HG03280 (cell line): ENCODE results near the gene ELF1.
"Not testable (repeated sequence)": the region's sequence is repeated elsewhere in the genome, so short reads cannot be mapped to it uniquely, and the experiment has no call there.

Source experiments
- ATAC-seq: cut with Tn5 transposase; IDR thresholded peaks from one replicate; pipeline ENCODE4 v1.9.1; 2021; ENCODE audit warnings: mild to moderate bottlenecking, moderate library complexity; ENCODE audit not compliant: unreplicated experiment

ELF1 gene

DNA sequence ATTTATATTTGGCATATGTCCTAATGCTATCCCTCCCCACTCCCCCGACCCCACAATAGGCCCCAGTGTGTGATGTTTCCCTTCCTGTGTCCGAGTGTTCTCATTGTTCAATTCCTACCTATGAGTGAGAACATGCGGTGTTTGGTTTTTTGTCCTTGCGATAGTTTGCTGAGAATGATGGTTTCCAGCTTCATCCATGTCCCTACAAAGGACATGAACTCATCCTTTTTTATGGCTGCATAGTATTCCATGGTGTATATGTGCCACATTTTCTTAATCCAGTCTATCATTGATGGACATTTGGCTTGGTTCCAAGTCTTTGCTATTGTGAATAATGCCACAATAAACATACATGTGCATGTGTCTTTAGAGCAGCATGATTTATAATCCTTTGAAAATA, 23.3 kb upstream of the ELF1 start:
- ATAC-seq = not testable (repeated sequence)

DNA sequence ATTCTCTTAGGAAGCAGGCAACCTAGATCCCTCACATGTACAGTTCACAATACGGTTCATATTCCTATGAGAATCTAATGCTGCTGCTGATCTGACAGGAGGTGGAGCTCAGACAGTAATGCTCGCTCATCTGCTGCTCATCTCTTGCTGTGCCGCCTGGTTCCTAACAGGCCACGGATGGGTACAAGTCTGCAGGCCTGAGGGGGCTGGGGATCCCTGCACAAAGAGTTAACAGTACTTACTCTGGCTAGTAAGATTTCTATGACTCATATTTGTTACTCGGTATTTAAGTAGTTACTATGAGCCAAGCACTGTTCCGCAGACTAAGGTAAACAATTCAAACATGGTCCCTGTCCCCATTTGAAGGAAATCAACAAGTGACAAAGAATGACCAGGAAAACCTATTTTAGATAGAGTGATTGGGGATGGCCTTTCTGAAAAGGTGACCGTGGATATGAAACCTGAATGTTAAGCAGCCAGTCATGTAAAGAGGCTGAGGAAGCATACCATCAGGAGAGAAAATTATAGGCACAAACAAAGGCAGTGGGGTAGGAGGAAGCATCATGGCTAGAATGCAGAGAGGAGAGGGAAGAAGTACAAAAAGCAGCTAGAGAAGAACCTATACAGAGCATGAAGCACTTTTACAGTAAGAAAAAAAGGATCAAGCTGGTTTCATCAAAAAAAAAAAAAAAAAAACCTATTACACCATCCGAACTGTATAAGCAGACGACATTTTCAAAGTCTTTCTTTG, 21.6 kb upstream of the ELF1 start:
- no peak for ATAC-seq

DNA sequence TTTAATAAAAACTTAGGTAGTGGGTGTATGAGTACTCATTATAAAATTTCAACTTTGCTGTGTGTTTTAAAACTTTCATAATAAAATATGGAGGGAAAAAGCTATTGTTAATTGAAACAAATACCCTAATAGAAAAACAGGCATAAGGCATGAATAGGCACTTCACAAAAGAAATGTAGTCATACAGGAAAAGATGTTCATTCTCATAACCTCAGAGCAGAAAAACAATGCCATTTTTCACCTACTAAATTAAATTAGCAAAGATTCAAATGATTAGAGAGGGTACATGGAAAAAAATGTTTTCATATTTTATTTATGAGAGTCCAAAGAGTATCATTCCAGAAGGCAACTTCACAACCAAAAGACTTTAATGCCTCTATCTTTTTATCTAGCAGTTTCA, 20.6 kb upstream of the ELF1 start:
- ATAC-seq = no peak

DNA sequence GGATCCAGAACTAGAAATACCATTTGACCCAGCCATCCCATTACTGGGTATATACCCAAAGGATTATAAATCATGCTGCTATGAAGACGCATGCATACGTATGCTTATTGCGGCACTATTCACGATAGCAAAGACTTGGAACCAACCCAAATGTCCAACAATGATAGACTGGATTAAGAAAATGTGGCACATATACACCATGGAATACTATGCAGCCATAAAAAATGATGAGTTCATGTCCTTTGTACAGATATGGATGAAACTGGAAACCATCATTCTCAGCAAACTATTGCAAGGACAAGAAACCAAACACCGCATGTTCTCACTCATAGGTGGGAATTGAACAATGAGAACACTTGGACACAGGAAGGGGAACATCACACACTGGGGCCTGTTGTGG, 17.4 kb upstream of the ELF1 start:
- ATAC-seq = not testable (repeated sequence)

DNA sequence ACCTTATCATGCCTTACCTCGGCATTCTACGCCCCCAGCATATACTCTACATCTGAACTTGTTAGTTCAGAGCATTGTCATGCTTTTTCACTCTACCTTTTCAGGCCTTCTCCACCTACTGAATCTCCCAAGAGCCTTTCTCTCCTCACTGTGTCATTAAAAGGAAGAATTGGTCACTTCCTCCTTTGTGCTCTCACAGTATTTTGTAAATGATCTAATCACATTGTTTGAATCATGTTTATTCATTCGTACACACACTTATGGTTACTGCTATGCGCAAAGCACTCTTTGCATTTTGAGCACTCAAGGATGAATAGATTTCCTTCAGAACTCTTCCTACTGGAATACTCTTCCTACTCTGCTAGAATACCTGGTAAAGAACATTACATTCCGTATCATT, 15.8 kb upstream of the ELF1 start:
- ATAC-seq = no peak

DNA sequence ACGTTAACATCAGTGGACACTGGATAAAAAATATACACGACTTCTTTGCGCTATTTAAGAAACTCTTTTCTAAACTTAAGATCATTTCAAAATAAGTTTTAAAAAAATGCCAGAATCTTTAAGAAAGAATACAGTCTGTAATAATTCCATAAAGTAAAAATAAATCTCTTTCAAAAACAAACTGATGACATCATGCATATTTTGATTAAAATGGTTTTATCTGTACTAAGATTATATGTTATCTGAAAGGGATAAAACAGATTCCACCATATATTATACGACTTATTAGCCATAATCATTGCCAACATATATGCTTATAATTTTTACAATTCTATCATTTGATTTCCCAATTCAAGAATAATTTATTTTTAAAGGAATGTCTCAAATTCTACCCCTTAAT, 15.3 kb upstream of the ELF1 start:
- ATAC-seq = no peak

DNA sequence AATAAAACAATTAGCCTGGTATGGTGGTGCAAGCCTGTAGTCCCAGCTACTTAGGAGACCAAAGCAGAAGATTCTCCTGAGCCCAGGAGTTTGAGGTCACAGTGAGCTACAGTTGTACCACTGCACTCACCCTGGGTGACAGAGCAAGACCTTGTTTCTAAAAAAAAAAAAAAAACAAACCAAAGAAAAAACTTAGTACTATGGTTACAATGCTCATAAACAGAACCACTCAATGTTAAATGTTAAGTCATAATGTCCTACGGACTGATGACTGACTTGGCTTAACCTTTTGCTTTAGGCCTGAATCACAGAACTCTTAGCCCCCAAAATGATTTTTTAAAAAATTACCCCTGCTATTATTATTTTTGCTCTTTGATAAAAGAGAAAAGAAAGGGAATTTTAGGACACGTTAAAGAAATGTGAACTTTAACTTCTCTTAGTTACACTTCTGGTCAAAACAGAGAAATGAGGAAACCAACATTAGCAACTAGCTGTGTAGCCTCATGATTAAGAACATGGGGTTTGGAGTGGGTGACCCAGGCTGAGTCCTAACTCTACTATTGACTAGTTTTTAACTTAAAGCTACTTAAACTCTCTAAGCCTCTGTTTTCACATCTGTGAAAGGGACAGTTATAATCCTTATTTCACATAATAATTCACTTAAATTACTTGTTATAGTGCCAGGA, 13.7 kb upstream of the ELF1 start:
- ATAC-seq = no peak

DNA sequence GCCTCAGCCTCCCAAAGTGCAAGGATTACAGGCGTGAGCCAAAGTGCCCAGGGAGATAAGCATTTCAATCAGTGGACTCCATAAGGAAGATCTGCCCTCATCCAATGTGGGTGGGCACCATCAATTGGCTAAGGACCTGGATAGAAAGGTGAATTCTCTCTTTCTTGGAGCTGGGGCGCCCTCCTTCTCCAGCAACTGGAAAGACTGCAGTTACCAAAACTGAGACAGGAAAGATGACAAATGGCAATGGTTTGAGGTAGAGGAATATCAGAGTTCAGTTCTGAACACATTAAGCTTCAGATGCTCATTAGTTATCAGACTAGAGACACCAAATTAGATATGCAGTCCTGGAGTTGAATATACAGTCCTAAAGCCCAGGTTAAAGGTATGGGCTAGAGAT, 10.5 kb upstream of the ELF1 start:
- ATAC-seq = no peak

DNA sequence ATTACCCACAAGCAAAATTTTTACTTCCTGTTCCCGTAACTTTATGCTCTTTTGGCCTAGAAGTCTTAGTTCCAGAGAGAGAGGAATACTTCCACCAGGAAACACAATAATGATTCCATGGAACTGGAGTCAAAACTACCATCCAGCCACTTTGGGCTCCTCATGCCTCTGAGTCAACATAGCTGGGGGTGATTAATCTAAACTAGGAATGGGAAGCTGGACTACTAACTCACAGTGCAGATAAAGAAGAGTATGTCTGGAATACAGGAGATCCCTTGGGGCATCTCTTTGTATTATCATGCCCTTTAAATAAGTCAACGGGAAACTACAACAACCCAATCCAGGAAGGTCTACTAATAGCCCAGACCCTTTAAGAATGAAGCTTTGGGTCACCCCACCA, 8.9 kb upstream of the ELF1 start:
- ATAC-seq = no peak

DNA sequence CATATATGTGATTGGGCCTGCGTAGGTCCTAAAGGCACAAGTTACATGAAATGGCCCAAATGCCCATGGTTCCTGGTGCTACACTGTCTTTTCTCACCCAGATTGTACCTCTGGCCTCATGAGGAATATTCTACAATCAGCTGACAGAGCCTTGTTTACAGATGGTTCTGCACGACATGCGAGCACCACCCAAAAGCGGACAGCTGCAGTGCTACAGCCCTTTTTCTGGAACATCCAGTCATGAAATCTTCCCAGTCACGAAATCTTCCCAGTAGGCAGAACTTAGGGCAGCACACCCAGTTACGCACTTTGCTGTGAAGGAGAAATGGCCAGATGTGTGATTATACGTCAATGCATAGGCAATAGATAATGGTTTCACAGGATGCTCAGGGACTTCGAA, 7.7 kb upstream of the ELF1 start:
- ATAC-seq = no peak

DNA sequence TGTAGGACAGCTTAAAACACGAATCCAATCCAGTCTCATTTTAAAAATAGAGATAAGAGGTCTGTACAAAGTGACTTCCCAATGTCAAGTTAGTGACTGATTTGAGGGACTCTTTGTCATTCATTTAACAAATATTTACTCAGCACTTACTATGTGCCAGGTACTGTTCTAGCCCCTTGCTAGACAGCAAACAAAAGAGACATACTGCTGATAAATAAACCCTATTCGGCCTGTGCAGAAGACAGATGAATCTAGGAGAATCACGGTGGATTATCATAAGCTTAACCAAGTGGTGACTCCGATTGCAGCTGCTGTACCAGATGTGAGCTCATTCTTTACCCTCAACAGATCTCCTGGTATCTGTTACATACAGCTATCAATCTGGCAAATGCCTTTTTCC, 6.4 kb upstream of the ELF1 start:
- no peak for ATAC-seq

DNA sequence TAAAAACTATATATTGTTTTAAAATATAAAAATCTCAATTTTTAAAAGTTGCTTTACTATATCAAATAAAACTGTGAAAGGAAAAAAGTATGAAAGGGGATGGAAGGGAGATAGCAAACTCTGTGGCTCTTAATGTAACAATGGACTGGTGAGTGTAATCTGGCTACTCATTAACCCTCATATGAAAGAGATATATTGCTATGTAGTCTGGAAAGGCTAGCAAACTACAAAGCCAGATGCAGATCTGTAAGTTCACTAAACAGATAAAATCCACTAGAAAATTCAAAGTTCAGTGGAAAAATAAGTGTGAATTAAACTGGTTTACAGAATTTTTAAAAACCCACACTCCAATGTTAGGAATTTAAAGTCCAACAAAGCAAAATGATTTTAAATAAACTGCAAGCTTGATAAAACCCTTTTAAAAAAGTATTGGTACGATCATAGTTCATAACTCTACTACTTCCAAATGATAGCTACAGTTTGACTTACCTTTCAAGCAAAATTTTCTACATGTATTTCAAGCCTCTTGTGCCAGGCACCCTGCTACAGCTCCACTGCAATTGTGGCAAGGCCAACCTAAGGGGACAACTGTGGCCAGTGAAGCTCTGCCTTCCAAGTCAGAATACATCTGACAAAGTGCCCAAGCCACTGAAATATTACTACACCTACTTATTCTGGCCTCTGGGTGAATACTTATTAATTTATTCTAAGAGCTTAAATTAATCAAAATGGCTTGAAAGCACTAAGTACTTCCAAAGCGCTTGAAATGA, 647 bp upstream of the ELF1 start:
- ATAC-seq = no peak

DNA sequence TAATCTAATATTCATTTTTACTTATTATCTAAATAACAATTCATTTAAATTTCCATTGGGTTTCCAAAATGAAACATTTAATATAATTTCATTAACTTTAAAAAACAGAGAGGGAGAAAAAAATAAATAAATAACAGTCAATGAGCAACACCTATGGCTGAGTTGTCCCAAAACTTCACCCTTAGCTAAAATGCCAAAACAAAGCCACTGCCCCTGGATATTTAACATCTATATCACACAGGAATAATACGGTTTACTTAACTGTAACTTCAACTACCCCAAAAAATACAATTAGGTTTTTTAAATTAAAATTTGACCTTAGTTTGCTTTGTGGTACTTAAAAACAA, 541 bp downstream of the ELF1 start:
- ATAC-seq = no peak

DNA sequence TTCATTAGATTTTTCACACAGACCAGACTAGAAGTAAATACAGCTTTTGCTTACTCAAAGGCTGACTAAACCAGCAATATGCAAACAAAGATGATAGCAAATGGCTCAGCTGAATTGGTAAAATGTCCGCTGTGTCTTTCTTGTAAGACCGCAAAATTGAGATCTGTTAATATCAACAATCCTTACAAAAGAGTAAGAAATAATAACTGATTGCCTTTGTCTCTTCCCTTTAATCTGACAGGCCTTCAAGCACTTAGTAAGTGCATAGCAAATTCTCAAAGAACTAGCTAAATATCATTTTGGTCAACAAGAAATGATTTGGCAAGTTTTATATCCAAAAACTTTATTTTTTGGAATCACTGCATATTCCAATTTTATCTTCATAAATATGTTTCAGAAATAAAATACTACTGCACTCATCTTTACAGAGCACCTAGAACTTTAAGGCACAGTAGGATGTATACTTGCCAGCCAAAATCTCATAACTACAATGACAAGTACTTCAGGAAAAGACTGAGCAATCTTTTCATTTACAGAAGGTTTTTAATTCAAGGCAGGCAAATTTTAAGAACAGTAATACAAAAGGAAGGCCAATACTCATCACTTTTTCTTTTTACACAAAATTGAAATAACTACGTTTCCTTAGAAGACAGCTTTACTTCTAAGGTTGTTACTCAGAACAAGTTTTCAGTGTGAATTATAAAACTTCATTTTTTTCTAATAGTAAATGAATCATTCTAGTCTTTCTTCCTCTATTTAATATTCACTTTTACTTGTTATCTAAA, 1.1 kb downstream of the ELF1 start:
- no peak for ATAC-seq

DNA sequence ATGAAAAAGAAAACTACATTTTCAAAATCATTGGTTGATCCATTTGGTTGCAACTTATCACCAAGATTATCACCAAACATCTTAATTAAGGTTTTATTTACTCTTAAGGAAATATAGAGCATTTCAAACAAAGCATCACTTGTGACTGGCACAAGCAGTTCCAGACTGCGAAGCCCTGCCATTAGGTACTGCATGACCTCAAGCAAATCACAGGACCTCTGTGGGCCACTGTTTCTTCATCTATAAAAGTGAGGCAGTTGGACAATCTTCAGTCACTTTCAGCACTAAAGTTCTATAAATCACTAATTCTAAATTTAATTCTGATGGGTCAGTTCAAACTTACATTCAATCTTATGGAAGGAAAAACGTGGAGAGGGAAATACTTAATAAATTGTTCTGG, 2.0 kb downstream of the ELF1 start:
- no peak for ATAC-seq

DNA sequence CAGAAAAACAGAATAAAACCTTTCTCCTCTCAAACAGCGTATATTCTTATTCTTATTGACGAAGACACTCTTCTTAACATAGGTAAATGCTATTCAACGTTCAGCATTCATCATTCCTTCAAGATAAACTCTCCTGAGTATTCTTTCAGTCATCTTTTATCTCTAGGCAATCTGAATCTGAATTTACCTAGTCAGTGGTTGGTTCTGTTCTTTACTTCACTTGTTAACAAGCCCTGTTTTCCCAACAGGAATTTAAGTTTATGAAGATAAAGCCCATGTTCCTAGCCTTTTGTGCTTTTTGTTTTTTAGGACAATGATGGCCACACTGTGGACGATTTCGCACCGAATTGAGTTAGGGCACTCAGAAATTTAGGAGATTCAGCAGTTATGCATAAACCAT, 3.2 kb downstream of the ELF1 start:
- no peak for ATAC-seq

DNA sequence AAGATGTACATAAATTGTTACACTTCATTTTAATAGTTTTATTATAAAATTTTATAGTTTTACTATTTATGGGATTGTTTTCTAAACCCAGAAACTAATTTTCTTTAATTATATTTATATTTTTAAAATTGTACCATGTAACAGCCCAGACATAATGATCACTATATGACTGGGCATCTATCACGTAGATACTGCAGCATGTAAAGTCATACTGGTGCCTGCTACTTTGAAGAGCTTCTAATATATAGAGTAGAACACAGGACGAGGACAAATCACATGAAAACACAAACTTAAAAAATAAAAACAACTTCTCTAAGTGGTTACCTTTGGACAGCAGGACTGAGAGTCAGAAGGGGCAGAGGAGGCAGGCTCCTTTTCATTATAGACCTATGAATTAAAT, 5.3 kb downstream of the ELF1 start:
- ATAC-seq = no peak

DNA sequence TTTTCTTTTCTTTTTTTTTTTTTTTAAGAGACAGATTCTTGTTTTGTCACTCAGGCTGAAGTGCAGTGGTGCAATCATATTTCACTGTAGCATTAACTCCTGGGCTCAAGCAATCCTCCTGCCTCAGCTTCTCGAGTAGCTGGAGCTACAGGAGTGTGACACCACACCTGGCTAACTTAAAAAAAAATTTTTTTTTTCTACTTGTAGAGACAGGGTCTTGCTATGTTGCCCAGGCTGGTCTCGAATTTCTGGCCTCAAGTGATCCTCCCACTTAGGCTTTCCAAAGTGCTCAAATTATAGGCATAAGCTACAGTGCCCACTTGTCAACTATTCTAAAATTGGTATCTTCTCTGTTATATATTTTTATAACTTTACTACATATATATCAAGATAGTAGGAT, 6.6 kb downstream of the ELF1 start:
- no peak for ATAC-seq

DNA sequence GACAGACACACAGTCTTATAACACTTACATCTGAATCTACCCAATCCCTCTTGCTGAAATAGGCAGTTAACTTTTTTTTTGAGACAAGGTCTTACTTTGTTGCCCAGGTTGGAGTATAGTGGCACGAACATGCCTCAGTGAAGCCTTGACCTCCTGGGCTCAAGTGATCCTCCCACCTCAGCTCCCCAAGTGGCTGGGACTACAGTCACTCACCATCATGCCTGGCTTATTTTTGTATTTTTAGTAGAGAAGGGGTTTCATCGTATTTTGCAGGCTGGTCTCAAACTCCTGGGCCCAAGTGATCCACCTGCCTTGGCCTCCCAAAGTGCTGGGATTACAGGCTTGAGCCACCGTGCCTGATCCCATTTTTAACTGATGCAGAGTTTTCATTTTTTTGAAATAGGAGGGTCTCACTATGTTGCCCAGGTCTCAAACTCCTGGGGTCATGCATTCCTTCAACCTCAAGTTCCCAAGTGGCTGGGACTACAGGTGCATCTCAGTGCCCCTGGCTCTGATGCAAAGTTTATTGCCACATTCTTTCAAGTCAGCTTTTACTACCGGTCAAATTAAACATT, 7.6 kb downstream of the ELF1 start:
- ATAC-seq = no peak

DNA sequence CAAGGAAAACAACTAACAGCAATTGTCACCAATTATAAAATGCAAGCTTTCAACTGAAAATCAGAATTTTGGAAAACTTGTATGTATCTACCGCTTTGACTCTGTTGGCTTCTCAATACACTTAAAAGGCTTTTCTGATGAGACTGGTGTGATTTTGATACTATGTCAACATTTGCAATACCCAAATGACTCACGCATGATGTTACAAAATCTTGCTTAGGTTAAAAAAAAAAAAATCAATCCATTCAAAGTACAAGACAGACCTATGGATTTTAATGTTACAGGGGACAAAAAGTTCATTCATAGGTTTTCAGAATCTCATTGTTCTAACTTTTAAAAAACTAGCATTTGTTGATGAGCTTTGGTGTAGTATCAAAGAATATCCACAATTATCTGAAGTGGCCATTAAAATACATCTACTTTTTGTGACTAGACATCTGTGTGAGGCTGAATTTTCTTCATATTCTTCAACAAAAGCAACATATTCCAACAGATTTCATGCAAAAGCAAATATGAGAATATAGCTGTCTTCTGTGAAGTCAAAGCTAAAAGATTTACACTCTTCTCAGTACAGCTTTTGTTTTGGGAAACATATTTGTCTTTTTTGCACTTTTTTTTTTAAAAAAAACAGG, 10.7 kb downstream of the ELF1 start:
- no peak for ATAC-seq

DNA sequence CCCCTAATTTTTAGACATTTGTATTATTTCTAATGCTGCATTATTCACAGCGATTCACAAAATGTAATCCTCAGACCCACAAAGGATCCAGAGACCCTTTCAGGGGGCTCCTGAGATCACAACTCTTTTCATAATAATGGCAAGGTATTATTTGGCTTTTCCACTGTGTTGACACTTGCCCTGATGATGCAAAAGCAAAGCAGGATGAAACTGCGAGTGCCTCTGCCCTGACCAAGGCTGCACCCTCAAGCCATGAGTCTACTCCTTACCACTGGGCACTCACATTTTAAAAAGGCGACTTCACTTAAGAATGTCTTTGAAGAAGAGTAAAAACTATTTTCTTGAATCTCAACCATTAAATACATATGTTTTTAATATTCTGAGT, 11.4 kb downstream of the ELF1 start:
- ATAC-seq = no peak
